PC-3 (cell line): ENCODE results near the gene ZNF496.

Experiments
- CTCF ChIP-seq: fragments of 300-600 bp; sonication (generic); conservative IDR thresholded peaks from 2 replicates; pipeline ENCODE4 v1.5.1; 2017; ENCODE audit warnings: antibody characterized with exemption, low read depth, mild to moderate bottlenecking, low read length
- EZH2 ChIP-seq: fragments of 300-600 bp; sonication (generic); IDR thresholded peaks from one replicate; pipeline ENCODE4 v1.6.1; 2017; ENCODE audit warnings: antibody characterized with exemption, mild to moderate bottlenecking, low read length; ENCODE audit not compliant: unreplicated experiment

GRCh38 chr1:247330548-247331171 is 1.0 kb downstream of the ZNF496 start:
- TF ChIP-seq CTCF (no peak), EZH2 (no peak)
